Measurements from ENCODE around the gene BRAT1. TPM values are rescaled to one million over a fixed set of nuclear protein-coding genes. Genes with fewer than 3 reads are reported as not detected.

BRAT1 gene
- total RNA-seq, 1 donor from 2014 or later: 24.0 TPM

DNA sequence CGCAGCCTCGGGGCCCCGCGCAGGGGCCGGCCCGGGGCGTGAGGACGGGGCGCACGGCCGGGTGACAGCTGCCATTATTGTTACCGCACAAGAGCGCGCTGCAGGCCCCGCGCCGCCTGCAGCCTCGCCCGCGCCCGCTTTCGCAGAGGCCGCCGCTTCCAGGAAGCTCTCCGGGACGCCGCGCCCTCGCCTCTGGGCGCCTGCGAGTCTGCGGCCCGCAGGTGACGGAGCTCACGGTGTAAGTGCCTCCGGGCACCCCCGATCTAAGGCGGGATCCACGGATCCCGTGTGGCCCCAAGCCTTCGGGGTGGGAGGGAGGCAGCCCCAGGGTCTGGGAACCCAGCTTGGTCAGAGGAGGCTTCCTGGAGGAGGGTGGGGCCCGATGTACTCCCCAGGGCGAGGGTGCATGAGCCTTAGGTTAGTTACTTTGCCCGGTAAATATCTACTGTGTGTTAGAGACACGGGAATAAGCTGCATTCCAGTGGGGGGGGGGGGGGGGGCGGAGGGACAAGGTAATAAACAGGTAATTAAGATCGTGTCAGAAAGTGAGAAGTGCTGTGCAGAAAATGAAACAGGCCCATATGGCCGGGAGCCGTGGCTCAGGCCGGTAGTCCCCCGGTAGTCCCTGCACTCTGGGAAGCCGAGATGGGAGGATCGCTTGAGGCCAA lies 4.1 kb upstream of the BRAT1 start:
- no peak for DNase-seq (ENCODE audit: low spot score)

DNA sequence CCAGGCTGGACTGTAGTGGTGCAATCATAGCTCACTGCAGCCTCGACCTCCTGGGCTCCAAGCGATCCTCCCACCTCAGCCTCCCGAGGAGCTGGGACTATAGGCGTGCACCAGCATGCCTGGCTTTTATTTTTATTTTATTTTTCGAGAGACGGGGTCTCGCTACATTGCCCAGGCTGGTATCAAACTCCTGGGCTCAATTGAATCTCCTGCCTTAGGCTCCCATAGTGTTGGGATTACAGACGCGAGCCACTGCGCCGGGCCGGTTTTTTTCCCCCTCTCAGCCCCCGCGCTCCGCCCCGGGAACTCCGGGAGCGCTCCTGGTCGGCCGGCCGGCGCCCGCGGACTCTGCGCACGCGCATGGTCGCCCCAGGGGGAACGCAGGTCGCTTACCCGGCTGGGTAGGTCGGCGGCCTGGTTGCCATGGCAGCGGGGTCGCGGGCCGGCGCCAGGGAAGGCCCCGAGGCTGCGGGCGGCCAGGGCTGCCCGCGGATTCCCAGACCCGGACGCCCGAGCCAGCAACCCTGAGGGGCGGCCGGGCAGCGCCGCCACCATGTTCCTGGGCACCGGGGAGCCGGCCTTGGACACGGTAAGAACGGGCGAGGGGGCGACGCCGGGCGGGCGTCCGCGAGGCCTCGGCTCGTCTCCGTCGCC lies 3.4 kb upstream of the BRAT1 start, which contains the start of gene IQCE:
Gene IQCE (plus strand): TSS at position 351 of the 654 bp plus-strand sequence. CDS start 203 bp downstream, at position 554.
- DNase-seq (ENCODE audit: low spot score): peak; percentile 92

DNA sequence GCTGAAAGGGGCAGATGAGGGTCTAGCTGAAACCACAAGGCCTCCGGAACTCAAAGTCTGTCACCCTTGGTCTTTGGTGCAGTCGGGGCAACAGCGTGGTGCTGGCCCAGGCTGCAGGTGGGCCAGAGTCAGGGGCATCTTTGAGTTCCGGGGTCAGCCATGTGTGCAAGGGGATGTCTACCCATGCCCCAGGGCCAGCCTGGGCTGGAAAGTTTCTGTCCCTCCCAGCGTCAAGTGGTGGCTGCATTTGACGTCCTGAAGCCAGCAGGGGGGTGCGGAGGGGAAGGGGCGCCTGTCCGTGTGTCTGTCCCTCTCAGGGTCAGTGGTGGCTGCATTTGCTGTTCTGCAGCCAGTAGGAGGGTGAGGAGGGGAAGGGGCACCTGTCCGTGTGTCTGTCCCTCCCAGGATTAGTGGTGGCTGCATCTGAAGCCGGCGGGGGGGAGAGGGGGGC lies 638 bp downstream of the BRAT1 start:
- DNase-seq (ENCODE audit: low spot score): no peak

DNA sequence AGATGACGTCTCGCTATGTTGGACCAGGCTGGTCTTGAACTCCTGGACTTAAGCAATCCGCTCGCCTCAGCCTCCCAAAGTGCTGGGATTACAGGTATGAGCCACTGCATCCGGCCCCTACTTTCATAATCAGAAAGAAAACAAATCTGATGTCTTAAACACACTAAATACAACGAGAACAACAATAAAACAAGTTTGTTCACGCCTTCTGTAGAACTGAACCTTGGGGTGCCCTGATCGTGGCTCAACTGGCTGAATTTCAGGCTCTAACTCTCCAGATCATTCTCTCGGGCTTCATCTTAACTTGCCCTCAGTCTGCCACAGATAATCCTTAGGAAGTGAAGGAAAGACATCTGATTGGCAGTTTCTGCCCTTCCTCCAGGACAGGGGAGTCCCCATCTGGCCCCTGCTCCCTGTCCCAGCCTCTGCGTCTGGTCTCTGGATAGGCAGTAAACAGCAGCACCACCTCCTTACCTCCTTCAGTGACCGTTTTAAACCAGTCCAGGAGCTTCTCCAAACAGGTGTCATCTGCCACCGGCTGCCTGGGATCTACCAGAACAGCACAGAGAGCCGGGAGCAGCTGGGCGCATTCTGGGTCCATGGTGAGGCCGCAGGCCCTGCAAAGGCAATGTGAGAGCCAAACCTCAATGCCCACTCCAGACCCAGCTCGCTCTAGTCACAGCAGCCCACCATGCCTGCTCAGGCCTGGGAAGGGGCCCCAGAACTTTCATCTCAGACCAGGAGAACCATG lies 1.3 kb downstream of the BRAT1 start:
- no peak for DNase-seq (ENCODE audit: low spot score)

DNA sequence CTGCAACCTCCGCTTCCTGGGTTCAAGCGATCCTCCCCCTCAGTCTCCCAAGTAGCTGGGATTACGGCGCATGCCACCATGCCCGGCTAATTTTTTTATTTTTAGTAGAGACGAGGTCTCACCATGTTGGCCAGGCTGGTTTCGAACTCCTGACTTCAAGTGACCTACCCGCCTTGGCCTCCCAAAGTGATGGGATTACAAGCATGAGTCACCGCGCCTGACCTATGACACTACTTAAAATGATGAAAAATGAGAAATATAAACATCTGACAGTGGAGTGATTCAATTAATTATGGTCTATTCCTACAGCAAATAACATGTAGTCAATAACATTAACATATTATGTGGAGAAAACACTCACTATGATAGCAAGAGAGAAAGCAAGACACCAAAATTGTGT lies 2.2 kb downstream of the BRAT1 start:
- no peak for DNase-seq (ENCODE audit: low spot score)

DNA sequence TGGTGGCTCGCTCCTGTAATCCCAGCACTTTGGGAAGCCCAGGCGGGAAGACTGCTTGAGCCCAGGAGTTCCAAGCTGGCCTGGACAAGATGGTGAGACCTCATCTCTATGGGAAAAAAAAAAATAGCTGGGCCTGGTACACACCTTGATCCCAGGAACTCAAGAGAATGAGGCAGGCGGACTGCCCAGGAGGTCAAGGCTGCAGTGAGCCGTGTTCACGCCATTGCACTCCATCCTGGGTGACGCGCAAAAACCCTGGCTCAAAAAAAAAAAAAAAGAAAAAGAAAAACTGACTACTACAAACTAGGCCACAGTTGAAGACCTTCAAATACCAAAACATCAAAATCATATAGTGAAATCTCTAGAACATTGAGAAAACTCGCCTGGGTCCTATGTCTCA lies 3.9 kb downstream of the BRAT1 start:
- no peak for DNase-seq (ENCODE audit: low spot score)

DNA sequence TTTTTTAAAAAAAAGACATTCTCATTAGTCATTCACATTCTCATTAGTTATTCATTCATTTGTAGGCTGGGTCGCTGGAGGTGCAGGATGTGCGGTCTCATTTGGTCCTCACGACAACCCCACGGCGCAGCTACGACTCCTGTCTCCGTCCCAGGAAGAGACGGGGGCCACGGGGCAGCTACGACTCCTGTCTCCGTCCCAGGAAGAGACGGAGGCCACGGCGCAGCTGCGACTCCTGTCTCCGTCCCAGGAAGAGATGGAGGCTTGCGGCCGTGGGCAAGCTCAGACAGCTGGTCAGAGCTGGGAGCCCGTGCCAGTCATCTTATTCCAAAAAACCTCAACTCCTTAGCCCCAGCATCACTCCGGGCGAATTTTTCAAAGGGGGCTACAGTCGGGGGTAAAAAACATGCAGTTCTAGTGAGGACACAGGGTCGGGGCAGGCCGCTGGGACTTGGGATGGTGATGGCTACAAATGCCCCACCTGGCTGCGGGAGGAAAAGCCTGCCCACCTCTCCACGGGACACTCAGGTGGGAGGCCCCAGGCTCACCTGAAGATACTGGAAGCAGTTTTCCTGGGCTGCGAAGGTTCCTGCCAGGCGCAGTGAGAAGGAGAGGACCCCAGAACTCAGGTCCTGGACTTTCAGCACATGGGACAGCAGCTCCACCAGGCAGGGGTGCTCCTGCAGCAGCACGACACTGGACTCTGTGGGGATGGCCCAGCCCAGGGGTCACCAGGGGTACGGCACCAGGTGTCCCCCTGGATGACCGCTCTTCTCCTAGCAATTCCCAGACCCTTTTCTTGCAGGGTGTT lies 8.3 kb downstream of the BRAT1 start:
- DNase-seq (ENCODE audit: low spot score): no peak

DNA sequence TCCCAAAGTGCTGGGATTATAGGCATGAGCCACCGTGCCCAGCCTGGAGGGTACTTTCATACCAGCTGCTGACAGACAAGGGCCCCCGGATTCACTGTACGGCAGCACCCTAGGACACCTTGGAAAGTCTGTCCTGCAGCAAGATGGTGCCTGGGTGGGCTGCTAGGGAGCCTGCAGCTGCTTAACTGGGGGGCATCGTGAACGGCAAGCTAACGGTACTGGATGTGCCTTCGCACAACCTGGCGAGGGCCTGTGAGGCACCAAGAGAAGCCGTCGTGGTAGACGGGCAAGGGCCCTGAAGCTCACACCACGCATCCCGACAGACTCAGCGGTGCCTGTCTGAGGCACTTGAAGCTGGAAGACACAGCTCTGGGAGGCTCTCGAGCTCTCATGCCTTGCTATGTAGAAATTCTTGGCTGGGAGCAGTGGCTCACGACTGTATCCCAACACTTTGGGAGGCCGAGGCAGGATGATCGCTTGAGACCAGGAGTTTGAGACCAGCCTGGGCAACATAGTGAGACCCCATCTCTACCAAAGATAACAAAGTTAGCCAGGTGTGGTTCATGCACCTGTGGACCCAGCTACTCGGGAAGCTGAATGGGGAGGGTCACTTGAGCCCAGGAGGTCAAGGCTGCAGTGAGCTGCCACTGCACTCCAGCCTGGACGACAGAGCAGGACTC lies 9.4 kb downstream of the BRAT1 start:
- no peak for DNase-seq (ENCODE audit: low spot score)

DNA sequence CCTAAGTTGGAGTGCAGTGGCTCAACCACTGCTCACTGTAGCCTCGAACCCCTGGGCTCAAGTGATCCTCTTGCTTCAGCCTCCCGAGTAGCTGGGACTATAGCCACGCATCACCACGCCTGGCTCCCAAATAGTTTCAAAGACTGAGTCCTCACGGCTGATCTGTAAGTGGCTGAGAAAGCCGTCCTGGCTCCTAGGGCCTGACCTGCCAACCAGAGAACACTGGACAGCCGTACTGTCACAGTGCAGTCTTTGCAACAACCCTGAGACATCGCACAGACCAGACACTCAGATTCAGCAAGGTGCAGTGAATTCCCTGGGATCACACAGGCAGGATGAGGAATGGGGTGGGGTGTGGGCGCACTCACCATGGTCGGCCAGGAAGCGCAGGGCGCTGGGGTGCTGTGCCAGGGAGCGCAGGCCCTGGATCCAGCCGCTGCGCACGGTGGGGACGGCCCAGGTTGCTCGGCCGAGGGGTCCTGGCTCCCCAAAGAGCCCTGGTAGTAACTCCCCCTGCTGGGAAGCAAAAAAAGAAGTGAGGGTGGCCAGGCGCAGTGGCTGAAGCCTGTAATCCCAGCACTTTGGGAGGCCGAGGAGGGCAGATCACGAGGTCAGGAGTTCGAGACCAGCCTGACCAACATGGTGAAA lies 10.7 kb downstream of the BRAT1 start:
- DNase-seq (ENCODE audit: low spot score): no peak

DNA sequence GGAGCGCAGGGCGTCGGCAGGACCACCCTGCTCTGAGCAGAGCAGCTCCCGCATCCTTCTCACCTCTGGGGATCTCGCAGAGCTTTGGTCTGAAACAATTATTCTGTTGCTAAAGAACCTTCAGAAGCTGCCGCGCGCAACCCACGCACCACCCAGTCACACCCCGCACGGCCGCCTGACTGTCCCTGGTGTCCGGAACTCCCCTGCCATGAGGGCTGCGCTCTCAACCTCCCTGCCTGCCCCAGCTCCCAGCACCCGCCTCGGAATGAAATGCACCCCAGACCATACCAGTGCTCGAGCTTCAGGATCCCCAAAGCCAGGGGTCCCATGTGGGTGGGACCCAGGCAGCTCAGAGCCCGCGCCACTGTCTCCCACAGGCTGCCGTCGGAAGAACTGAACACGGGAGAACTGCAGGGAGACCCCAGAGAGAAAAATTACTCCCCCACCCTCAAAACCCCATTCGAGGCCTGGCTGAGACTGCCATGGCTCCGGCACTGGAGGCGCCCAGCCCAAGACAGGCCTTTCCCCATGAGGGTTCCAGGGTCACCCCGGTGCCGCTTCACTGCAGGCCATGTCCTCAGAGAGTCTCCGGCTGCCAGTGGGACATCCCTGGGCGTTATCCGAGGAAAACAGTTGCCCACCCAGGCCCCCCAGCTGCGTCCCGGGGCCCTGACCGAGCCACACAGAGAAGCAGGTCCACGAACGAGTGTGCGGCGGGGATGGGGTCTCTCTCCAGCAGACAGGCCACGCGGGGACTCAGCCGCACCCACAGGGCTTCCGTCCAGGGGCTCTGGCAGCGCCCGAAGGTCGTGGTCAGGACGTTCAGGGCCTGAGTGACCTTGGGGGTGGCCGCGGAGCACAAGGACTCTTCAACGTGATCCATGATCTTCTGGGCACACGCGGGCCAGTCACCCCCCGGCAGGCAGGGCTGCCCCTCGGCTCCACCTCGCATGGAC lies 12.1 kb downstream of the BRAT1 start:
- DNase-seq (ENCODE audit: low spot score): no peak

DNA sequence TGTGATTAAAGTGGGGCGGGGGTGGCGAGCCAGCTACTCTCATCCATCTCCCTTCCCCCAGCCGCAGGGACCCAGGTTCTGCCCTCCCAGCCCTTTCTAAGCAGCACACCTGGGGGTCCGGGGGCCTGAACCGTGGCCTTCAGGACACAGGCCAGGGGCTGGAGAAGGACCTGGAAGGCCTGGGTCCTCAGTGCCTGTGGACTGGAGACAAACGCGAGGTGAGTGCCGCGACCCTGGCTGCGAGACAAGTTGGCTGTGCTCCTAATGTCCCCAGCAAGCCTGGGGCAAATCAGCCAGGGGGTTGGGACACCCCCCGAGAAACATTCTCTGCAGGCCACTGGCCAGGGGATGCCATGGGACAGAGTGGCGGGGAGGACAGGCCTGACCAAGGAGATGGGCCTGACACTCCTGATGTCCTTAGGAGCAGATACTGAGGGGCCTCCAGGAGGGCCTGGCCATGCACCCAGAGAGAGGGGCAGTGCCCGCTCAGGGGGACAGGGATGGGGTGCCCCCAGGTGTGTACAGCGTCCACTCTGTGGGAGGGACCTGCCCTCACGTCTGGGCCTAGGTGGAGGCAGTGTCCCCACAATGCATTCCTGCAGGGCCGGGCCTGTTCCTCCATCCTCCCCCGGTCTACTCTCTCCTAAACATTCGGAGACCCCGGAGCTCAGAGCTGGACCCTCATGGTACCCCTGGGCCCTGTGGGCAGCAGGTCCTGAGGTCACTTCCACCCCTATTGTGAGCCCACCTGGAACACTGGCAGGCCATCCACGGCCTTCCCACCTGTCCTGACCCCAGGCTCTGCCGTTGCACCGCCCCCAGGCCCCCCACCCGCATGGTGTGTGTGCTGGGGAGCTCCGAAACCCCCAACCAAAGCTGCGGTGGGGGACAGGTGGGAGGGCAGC lies 13.1 kb downstream of the BRAT1 start:
- DNase-seq (ENCODE audit: low spot score): no peak

DNA sequence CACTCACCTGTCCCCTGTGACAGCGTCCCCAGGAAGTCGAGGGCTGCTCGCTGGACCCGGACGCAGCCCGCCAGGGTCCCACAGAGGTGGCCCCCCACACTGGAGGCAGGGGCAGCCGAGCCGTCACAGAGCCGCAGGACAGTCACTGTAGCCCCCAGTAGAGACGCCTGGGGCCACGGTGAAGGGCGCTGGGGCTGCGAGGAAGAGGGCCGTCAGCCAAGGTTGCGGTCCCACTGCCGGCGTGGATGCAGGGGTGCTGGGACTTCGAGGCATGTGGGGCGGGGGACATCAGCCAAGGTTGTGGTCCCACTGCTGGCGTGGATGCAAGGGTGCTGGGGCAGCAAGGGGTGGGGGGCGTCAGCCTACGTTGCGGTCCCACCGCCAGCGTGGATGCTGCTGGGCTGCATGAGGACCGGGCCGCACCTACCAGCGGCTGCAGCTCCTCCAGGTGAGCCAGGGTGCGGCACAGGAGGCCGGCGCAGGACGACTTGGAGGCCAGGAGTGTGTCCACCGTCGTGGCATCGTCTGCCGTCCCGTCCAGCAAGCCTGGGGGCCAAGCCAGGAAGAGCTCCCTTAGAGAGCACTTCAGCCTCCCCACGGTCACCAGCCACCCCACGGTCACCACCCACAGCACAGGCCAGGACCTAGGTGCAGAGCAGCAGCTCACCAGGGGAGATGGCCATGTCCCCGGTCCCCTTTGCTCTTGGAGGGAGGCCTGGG lies 13.9 kb downstream of the BRAT1 start:
- no peak for DNase-seq (ENCODE audit: low spot score)

DNA sequence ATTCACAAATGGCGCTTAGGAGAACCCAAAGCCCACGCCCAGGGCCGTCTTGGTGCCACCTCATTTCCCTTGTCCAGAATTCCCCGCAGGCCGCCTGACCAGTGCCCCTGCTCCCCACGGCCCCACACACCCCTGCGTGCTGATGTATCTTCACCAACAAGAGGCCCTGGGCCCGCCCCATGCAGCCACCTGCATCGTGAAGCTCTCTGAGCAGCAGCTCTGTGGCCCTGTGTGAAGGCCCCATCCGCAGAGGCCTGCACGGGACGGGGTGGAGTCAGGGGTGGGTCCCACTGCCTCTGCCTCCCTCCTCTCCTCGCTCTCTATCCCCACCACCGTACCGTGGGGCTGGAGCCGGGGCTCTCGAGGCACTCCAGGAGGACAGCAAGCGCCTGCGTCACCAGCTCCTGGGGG lies 14.7 kb downstream of the BRAT1 start:
- DNase-seq (ENCODE audit: low spot score): no peak

DNA sequence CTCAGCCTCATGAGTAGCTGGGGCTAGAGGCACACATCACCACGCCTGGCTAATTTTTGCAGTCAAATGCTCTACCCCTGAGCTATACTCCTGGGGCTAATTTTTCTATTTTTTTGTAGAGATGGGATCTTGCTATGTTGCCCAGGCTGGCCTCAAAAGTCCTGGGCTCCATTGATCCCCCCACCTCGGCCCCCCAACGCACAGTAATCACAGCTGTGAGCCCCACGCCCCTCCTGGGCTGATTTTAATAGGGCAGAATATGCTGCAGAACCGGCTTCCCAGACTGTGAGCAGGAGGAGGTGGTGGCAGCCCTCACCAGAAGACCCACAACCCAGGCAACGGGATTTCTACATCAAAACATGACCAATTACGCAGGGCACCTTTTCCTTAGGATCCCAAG lies 15.2 kb downstream of the BRAT1 start:
- no peak for DNase-seq (ENCODE audit: low spot score)

DNA sequence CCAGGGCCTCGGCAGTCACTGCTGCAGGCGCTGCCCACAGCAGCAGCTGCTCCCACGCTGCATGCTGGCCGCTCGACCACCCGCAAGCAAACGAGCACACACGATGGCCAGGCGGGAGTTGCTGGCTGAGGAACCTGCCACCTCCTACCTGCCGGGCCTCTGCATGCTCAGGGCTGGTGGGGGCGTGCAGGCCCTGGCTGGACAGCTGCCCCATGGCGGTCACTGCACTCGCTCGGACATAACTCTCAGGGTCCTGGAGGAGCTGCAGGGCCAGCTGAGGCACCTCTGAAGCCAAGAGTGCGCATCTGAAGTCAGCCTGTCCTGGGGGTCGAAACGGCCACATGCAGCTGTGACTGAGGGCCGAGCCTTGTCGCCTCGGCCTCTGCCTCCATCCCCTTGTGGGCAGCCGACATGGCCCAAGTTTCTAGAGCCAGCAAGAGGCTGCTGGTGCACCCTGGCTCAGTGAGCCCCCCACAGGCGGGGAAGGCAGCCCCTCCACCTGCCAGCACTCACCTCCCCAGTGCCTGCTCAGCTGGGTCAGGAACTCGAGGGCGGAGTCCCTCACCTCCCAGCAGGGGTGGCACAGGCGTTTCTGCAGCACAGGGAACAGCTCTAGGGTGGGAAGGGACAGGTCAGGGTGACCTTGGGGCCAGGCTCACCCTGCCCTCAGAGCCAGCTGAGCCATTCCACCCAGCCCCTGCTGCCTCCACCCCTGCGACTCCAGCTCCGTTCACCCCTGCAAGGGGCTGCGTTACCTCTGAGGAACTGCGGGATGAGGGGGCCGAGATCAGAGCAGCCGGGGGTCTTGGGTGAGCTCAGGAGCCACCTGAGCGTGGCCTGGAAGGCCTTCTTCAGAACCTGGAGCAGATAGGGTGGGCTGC lies 16.1 kb downstream of the BRAT1 start:
- DNase-seq (ENCODE audit: low spot score): no peak

DNA sequence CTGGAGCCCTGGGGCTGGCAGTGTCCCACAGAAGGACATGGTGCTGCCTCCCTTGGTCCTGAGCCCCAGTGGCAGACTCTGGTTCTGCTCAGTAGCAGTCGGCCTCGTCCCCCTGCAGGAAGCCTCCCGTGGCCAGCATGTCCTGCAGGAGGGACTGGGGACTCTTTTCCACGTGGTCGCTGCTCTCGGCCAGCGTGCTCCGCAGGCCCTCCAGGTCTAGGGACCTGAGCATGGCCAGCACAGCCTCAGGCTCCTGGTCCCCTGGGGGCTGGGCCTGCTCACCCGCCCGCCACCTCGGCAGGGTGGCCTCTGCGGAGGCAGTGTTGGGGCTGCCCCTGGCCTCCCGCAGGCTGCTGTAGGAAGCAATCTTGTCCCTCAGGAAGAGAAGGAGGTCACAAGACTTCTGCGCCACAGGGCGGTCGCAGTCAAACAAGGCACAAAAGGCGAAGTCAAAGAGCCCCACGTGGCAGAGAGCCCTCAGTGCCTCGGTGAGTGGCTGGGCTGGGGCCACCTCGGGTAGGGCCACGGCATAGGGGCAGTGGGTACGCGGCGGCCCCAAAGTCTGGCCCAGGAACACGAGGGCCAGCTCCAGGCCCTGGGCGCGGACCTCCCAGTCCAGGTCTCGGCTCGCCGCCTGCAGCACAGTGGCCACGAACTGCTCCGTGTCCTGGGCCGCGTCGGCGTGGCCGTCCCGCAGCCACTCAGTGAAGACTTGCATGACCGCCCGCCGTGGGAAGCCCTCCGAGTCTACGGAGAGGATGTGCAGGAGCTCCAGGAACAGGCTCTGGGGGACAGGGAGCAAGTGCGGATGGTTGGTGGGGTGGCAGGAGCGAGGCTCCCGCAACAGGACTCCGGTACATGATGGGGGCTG lies 17.1 kb downstream of the BRAT1 start:
- no peak for DNase-seq (ENCODE audit: low spot score)

Measured in ureter (tissue), 1 donor.